ENCODE data around the gene KCND3. TPM values are rescaled to one million over a fixed set of nuclear protein-coding genes. Genes with fewer than 3 reads are reported as not detected.

The KCND3 gene
- total and polyA plus RNA-seq, 8 donors, result 2.5 to 18.6 (median 6.9) TPM

DNA sequence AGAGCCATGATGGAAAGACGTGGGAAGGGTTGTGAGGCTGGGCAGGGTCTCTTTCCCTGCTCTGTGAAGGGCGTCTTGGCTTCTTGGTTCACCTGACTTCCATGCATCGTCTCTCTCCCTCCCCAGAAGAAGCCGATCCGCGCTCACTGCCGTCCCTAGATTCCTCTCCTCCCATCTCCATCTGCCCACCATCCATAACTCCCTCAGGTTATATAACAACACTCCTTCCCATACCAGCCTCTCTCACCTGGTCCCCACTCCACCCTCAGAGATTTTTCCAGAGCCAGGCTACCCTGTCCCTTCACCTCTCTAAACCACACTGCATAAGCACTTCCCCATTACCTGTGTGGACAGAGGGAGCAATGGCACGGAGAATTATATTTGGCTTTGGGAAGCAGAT lies 6.0 kb downstream of the KCND3 start:
- Histone ChIP-seq H3K4me3 (no peak overlapping the region), H3K9me3 (no peaks in the 10 kb centered on the region), H3K27ac (no peak overlapping the region), H3K27me3 (no peaks in the 10 kb centered on the region), H3K4me1 (no peaks in the 10 kb centered on the region), H3K36me3 (no peaks in the 10 kb centered on the region)
- no peak for DNase-seq
- no peak for ATAC-seq
- intact Hi-C loops (cut with DNase I), result no loop called here
- WGBS, 2 donors, result 84 to 91% methylated on average over 8 of the region's 8 CpGs
- FAIRE-seq, result no peak
- no peak for TF ChIP-seq CTCF (IDR thresholded peaks at IDR 0.05)

GRCh38 chr1:111982428-111982827 lies 7.0 kb downstream of the KCND3 start:
- no peak for ATAC-seq
- Histone ChIP-seq H3K4me1 (peaks cover 2 to 7% (median 4%) of the 10 kb centered on the region in 3 donors), H3K27me3 (no peaks in the 10 kb centered on the region), H3K36me3 (no peaks in the 10 kb centered on the region), H3K9me3 (no peaks in the 10 kb centered on the region), H3K27ac (no peak overlapping the region), H3K4me3 (no peak overlapping the region)
- intact Hi-C loops (cut with DNase I), result no loop called here
- no peak for DNase-seq
- FAIRE-seq, result no peak
- TF ChIP-seq CTCF (IDR thresholded peaks at IDR 0.05), result no peak
- 95 to 96% methylated on average over 28 of the region's 28 CpGs for WGBS, 2 donors

GRCh38 chr1:111981871-111982270 lies 7.6 kb downstream of the KCND3 start:
- Histone ChIP-seq H3K9me3 (no peaks in the 10 kb centered on the region), H3K4me1 (peaks cover 7 to 8% (median 8%) of the 10 kb centered on the region in 3 donors), H3K27ac (no peak overlapping the region), H3K27me3 (no peaks in the 10 kb centered on the region), H3K36me3 (no peaks in the 10 kb centered on the region), H3K4me3 (no peak overlapping the region)
- DNase-seq, result no peak
- TF ChIP-seq CTCF (IDR thresholded peaks at IDR 0.05), result no peak
- WGBS, 2 donors, result 96 to 97% methylated on average over 37 of the region's 37 CpGs
- no peak for FAIRE-seq
- intact Hi-C loops (cut with DNase I), result no loop called here
- no peak for ATAC-seq

DNA sequence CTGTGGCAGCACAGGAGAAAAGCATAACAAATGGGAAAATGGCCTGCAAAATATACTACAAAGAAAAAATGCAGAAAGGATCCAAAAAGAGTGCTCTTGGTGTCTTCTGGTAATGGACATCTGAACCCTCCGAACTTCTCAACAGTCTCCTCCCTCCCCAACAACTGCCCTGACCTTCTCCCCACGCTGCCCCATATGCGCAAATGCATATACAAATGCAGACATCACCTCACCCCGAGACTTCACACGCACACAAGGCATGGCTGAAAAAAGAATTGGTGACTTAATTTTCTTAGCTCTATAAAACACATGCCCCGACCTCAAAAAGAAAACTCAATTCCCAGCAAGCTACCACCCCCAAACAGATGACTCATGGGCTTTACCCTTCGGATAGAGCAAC lies 8.4 kb downstream of the KCND3 start:
- Histone ChIP-seq H3K9me3 (no peaks in the 10 kb centered on the region), H3K27ac (no peak overlapping the region), H3K4me3 (no peak overlapping the region), H3K27me3 (no peaks in the 10 kb centered on the region), H3K36me3 (no peaks in the 10 kb centered on the region), H3K4me1 (peaks cover 7 to 14% (median 8%) of the 10 kb centered on the region in 3 donors)
- intact Hi-C loops (cut with DNase I), result no loop called here
- WGBS, 2 donors, result 79 to 82% methylated on average over 7 of the region's 7 CpGs
- DNase-seq (no peak), FAIRE-seq (no peak), ATAC-seq (no peak)
- no peak for TF ChIP-seq CTCF (IDR thresholded peaks at IDR 0.05)

DNA sequence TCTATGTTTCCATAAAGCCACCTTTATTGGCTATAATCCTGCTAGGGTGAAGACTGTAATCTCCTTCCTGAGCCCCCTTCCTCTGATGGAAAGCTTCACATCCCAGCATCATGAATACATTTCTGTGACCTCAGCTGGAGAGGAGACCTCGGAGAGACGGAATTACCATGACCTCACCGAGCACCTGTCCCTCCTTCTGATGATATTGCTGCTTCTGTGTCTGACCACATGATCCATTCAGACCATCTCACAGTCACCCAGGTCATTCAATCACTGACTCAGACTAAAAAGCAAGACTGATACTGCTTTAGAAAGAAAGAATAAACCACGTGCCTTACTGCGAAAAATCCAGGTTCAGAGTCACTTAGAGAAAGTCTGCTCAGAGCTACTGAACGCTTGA lies 8.8 kb downstream of the KCND3 start:
- H3K27me3 ChIP-seq, result no peaks in the 10 kb centered on the region
- no peaks in the 10 kb centered on the region for H3K36me3 ChIP-seq
- TF ChIP-seq CTCF (IDR thresholded peaks at IDR 0.05), result no peak
- H3K27ac ChIP-seq, result no peak overlapping the region
- no peak overlapping the region for H3K4me3 ChIP-seq
- 83 to 85% methylated on average over 6 of the region's 6 CpGs for WGBS, 2 donors
- peaks cover 7 to 17% (median 8%) of the 10 kb centered on the region in 3 donors for H3K4me1 ChIP-seq
- DNase-seq, result no peak
- H3K9me3 ChIP-seq, result no peaks in the 10 kb centered on the region
- FAIRE-seq, result no peak
- intact Hi-C loops (cut with DNase I), result no loop called here
- ATAC-seq, result no peak

Measured in pancreas (tissue), 10 donors.